Islet precursor cell (in vitro differentiated cells): ENCODE measurements around the gene RGS10.
A peak's percentile ranks its signal among the peaks of the same experiment; 100 is the strongest.
"Not testable (repeated sequence)": the region's sequence is repeated elsewhere in the genome, so short reads cannot be mapped to it uniquely, and the experiment has no call there.

ENCODE experiments used
- DNase-seq: peaks from one replicate; pipeline ENCODE4 v3.0.0-alpha.2; 2018

RGS10 gene

DNA sequence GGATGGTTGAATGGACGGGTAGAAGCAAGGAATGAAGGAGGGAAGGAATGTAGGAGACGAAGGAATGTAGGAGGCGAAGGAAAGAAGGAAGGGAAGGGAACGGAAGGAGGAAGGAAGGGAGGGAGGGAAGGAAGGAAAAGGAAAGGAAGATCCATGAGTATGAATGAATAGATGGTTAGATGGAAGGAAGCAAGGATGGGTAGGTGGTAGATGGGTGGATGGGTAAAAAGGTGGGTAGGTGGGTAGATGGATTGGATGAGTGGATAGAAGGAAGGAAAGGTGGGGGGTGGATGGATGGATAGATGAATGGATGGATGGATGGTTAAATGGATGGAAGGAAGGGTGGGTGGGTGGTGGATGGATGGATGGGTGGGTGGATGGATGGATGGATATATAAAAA, 77.4 kb downstream of the RGS10 start:
- no peak for DNase-seq

DNA sequence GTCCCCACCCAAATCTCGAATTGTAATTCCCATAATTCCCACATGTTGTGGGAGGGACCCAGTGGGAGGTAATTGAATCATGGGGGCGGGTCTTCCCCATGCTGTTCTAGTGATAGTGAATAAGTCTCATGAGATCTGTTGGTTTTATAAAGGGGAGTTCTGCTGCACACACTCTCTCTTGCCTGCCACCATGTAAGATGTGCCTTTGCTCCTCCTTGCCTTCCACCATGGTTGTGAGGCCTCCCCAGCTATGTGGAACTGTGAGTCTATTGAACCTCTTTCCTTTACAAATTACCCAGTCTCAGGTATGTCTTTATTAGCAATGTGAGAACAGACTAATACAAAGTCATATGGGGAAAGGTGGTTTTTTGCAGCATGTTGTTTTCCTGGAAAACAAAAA, 79.3 kb downstream of the RGS10 start:
- not testable (repeated sequence) for DNase-seq

DNA sequence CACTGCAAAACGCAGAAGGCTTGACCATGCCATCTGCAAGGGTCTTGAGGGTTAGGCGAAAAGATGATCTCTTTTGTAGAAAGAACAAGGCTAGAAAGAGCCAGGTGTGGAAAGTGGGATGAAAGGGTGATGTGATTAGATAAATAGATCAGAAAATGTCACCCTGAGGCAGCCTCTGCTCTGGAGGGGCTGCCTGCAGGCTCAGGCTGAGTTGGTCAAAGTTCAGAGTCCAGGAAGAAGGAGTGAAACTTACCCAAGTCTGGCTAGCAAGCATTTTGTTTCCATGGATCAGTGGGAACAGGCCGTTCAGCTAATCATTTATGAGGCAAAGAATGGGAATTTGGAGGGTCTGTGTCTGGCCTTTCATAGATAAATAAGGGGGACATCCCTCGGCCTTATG, 79.7 kb downstream of the RGS10 start:
- DNase-seq, result no peak

DNA sequence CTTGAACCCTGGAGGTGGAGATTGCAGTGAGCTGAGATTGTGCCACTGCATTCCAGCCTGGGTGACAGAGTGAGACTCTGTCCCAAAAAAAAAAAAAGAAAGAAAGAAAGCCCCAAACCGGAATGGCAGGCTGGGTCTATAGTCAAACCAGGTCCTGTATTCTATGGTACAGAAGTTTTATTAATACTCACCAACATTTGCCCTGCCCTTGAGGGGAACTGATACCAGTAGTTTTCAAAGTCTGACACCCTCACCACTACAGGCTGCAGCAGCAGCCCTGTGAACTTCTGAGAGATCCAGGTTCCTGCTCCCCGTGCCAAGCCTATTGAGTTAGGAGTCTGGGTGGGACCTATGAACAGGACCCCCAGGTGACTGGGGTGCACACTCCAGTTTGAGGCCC, 80.6 kb downstream of the RGS10 start:
- no peak for DNase-seq

DNA sequence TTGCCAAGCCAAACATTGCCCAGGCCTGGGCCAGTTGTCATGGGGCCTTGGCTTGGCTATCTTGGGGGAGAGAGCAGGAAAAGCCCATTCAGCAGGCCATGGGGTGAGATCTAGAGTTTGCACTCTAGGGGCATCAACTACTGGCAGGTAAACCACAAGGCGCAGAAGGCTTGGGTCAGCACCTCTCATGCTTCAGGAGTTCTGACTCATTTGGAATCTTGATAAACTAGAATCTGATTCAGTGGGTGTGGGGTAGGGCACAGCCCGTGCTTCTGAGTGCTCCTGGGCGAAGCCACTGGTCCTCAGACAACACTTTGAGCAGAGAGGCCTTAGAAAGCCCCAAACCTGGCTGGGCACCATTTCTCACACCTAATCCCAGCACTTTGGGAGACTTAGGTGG, 81.1 kb downstream of the RGS10 start:
- no peak for DNase-seq

DNA sequence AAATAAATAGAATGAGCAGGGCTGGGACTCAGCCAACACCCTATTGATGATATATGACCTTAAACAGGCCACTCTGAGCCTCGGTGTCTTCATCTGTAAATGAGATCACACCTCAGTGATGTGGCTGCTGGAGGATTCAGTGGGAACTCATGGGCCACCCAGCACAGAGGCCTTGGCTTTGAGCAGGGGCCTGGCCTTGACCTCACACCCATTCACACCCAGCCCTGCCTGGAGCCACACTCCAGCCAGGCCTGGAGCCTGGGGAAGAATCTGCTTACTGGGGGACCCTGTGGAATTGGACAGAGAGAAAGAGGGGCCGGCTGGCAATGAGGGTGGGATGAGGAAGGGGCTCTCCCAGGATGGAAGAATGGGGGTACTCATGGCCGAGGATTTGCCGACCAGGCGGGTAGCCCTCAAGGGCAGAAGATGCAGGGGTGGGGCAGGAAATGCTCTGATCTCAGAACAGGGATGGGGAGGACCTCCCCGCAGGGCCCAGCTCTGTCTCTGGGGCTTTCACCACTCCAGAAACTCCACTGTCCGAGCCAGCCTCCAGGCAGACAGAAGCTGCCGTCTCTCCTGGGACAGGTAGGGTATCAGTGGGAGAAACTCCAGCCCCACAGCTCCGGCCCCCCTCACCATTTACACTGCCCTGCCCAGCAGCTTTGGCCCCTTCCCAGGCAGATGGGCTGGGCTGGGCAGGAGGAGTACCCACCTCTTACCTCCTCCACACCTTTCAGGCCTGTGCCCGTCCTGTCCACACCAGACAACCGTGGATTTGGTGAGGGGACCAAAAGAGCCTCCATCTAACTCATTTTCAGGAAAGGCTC, 81.9 kb downstream of the RGS10 start:
- no peak for DNase-seq

DNA sequence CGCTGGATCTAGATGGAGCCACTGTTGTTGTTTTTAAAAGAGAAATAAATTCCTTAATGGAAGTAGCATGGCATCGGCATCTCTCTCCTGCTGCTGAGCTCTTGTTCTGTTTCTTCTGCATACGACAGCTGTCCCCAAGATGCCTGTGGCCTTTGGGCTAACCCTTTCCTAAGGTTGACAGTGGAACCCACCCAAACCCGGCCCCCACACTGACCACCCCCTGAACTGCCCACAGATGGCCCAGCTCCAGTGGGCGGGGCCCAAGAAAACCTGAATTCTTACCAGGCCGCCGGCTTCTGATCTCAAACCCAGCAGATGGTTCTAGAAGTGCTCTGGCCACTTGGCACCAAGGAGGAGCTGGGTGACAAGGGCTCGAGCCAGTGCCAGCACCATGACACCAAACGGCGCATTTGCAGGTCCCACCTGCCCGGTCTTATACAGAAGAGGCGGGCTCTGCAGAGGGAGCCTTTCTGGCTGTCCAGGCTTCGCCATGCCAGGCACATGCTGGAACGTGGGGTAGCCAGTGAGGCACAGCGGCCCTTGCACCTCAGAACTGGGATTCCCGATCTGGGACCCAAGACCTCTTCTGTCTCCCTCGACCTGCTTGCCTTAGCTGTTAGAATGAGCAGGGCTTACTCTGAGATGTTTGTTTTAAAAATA, 82.7 kb downstream of the RGS10 start:
- no peak for DNase-seq

DNA sequence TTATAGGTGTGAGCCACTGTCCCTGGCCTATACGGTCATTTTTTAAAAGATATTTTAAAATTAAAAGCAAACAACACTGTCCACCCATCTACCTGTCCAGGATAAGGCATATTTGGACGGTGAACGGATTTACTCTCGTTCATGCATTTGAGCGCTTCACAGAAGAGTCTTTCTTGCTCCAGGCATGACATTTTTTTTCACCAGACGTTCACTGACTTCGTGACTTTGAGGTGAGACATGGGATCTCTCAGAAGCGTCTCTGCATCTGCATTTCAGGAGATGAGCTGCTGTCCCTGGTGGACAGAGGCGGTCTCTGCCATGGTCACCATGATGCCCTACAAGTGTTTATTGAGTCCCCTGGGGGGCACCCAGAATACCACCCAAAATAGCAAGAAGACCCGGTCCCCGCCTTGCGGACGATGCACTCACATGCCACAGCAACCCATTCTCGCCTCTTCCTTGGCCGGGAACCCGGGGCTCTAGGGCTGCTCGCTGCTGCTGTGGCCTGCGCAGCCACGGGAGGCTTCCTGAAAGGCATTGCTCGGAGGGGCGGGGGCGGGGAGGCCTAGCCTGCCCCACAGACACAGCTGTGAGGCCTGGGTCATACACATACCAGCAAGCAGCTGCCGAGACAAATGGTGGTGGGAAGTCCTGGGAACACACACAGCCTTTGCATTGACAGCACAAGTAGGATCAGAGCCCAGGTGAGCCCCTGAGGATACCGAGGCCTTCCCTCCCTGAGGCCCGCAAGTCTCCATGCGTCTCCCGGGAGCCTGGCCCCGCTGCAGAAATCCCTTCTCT, 84.4 kb downstream of the RGS10 start:
- peak; percentile 56 for DNase-seq

DNA sequence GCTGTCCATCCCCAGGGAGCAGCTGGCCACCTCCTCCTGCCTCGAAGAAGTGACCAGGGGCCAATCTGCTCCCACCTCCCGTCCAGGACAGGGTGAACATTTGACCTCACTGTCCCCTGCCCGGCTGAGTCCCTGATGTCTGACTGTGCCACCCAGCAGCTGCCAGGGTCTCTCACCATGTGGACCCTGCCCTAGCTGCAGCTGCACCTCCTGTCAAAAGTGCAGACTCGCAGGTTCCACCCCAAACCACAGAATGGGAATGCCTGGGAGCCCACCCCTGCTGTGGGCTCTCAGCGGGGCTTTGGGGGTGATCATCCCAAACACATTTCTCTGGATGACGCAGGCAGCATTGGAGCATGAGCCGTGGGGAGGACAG, 86.1 kb downstream of the RGS10 start:
- DNase-seq, result no peak

DNA sequence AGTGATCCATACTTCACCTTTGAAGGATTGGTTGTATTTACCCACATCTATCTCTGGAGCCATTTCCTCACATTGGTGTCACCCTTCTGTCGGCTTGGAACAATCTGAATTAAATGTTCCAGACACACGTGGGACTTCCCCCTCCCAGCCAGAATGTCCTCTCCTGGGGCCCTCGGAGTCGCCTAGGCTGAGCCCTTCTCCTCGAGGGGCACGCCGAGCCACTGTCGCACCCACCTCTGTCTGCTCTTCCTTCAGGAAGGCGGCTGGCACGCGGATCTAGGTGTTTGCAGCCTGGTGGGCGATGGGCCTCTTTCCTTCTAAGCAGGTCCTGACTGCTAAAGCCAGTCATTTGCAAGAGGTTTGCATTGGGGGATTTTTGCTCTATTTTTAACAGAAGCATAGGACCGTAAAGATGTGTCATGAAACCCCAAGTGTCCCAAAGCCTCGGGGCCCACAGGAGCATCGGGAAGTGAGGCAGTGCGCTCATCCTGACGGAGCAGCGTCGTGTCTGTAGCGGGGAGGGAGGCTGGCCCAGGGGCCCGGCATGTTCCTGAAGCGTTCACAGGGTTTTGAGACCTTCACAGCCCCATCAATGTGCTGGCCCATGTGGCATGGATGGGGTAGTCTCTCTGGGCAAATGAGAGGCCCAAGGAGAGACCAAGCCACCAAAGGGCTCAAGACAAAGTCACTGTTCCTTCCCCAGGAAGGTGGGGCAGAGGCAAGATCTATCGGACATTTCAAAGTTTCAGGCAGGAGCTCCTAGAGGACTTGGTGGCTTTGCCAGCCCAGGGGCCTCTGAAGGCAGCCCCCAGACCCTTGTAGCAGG, 86.7 kb downstream of the RGS10 start:
- no peak for DNase-seq

DNA sequence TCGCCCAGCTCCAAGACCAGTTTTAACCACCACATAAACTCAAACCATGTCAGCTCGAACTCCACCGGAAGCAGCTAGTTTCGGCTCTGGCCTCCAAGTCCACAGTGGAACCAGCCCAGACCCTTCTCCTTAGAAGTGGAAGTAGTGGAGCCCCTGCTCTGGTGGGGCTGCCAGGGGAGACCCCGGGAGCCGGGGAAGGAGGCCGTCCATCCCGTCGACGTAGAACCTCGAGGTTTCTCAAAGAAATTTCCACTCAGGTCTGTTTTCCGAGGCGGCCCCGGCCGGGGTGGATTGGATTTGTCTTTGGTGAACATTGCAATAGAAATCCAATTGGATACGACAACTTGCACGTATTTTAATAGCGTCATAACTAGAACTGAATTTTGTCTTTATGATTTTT, 87.5 kb downstream of the RGS10 start:
- DNase-seq, result no peak

DNA sequence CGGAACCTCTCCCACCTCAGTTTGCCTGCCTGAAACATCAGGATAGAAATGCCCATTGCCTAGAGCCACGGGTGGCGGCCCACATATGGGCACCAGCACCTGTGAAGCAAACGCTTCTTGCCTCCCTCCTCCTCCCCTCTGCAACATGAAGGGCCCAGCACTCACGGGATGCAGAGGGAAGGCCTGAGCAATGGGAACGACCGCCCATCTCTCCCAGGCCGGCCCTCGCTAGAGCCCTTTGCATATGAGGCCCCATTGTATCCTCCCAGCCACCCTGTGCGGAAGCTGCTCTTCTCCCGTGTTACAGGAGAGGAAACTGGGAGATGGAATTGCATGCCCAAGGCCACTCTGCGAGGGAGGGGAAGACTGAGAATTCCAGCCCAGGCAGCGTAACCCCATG, 88.2 kb downstream of the RGS10 start:
- peak; percentile 67 for DNase-seq

DNA sequence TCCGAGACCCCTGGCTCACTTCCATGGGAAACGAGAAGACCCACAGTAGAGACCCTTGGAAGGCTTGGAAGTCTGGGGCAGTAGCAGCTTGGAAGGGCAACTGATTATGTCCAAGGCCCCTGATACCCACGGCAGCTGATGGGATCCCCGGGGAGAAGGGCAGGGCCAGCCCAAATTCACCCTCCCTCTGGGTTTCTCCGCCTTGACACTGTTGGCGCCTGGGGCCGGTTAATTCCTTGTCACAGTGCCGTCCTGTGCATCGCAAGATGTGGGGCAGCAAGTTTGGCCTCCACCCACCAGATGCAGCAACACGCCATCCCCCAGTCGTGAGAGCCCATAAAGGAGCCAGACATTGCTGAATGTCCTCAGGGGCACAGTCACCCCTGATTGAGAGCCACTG, 89.2 kb downstream of the RGS10 start:
- no peak for DNase-seq

DNA sequence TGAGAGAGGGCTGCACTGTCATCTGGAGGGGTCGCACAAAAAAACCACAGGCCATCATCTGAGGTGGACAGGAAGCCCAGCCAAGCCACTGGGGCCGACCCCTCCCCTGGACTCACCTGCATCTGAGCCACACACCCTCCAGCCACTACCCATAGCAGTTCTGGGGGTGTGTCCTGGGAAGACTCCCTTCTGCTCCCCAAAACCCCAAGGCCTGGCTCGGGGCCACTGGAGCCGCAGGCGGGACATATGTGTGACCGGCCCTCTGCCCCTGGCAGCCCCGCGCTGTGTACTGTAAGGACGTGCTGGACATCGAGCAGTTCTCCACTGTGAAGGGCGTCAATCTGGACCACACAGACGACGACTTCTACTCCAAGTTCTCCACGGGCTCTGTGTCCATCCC, 90.1 kb downstream of the RGS10 start:
- no peak for DNase-seq

DNA sequence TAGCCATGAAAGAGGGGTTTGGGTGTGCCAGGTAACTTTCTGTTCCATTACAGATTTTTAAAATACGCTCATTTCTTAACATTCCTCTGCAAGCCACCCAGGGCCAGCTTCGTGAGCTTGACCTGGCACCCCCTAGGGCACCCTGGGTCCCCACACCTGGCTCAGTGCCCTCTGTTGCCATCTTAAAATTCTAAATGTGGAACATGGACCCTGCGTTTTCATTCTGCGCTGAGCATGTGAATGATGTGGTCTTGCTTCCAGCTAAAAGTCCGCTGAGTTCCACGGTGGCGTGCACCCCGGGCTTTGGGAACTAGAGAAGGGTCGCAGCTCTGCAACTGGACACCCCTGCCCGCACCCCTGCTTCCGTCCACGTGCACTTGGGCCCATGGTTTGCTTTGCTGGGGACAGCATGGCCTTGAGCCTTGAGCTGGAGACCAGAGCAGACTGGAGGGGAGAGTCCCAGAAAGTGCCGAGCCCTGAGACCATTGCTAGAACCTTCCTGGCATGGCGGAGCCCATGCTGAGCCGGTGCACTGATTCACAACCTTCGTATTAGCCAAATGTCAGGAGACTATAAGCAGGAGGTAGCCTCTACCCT, 91.1 kb downstream of the RGS10 start:
- no peak for DNase-seq

DNA sequence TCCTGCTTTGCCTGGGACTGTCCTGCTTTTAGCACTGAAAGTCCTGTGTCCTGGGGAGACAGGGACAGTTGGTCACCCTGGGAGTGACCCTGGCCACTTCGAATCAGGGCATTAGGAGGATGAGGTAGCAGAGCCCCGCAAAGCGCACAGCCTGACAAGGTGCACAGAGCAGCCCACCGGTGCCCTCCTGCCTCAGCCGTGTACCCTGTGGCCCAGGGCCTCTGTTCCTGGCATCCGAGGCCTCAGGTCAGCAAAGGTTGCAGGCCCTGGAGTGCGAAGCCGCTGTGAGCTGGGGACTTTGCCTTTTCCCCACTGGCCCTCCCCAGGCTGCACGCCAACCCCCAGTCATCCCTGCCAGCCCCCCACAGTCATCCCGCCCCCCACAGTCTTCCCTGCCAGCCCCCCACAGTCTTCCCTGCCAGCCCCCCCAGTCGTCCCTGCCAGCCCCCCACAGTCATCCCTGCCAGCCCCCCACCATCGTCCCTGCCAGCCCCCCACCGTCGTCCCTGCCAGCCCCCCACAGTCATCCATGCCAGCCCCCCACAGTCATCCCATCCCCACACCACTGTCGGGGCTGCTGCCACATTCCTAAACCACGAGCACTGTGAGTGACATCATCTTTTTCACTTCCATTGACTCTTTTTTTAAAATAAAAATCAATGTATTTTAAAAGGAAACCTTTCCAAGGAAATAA, 91.8 kb downstream of the RGS10 start:
- DNase-seq, result no peak
